Fibroblast of skin of left biceps (primary cell): Measurements from ENCODE around the gene NCOA1.
"Not testable (repeated sequence)": the region's sequence is repeated elsewhere in the genome, so short reads cannot be mapped to it uniquely, and the experiment has no call there.

Source experiments
- DNase-seq, 2 experiments: peaks; one replicate each; pipeline ENCODE4 v3.0.0-alpha.2; 2013; ENCODE audit warnings: low read depth in 2 of 2

NCOA1 gene

DNA sequence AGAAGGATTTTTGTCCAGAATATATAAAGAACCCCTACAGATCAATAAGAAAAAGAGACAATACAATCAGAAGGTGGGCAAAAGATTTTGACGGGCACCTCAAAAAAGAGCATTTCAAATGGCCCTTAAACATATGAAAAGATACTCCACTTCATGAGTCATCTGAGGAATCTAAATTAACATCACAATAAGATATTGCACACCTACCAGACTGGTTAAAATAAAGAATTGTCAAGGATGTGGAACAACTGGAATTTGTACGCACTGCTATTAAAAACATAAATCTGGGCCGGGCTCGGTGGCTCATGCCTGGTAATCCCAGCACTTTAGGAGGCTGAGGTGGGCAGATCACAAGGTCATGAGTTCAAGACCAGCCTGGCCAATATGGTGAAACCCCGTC, 17.0 kb upstream of the NCOA1 start:
- no peak for DNase-seq

GRCh38 chr2:24477229-24477628, 13.8 kb upstream of the NCOA1 start:
- no peak for DNase-seq

GRCh38 chr2:24478243-24478642, 12.8 kb upstream of the NCOA1 start:
- no peak for DNase-seq

- DNase-seq = no peak
Measured at GRCh38 chr2:24480245-24480644, 10.8 kb upstream of the NCOA1 start.

DNA sequence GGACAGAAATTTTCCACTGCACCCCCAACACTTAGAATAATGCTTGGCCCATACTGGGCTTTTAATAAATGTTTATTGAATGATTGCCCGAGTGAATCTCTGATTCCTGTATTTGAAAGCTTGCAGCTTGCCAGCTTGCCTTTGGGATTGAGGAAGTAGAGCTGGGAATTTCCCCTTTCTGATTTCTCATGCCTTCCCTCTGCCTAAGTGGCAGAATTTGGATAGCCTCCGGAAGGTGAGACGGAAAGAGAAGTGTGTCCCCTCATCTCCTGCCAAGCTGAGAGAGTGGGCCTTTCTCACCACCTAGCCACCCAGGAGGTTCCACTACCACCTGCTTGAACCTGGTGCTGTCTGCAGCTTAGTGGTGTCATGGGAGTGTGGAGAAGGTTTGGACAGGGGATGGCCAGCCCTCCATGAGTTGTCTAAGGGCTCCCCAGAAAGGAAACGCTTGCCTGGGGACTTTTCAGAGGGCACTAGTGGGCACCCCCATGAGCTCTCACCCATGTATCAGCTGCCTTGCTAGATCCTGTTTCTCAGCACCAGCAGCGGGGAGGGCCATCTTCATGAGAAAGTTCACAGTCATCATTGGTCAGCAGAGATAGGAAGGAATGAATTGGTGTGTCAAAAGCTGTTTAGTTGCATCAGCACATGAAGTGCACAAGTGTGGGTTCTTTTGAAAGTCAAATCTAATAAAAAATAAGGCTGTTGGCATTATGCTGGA, 8.6 kb upstream of the NCOA1 start:
- DNase-seq = no peak

DNA sequence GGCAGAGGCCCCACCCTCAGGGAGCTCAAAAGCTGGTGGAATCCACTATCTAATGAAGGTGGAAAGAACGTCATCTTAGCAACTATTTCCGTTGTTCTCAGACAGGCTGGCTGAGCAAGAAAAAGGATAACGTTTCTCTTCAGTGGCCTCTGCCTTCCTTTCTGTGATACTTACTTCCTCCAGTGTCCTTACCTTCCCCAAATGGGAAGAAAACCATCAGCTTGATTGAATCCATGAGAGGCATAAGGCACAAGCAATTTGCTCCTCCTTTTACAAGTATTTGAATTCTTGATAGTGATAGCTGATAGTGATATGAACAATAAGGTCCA, 8.1 kb upstream of the NCOA1 start:
- DNase-seq = no peak

DNA sequence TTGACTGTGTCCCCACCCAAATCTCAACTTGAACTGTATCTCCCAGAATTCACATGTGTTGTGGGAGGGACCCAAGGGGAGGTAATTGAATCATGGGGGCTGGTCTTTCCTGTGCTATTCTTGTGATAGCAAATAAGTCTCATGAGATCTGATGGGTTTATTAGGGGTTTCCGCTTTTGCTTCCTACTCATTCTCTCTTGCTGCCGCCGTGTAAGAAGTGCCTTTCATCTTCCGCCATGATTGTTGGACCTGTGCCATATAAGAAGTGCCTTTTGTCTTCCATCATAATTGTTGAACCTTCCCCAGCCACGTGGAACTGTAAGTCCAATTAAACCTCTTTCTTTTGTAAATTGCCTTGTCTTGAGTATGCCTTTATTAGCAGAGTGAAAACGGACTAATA, 6.4 kb upstream of the NCOA1 start:
- not testable (repeated sequence) for DNase-seq

- no peak for DNase-seq
Measured at GRCh38 chr2:24485197-24485596, 5.9 kb upstream of the NCOA1 start.

GRCh38 chr2:24486636-24487205, 4.3 kb upstream of the NCOA1 start:
- DNase-seq = no peak

- DNase-seq = no peak
Measured at GRCh38 chr2:24489465-24490180, 1.4 kb upstream of the NCOA1 start.

DNA sequence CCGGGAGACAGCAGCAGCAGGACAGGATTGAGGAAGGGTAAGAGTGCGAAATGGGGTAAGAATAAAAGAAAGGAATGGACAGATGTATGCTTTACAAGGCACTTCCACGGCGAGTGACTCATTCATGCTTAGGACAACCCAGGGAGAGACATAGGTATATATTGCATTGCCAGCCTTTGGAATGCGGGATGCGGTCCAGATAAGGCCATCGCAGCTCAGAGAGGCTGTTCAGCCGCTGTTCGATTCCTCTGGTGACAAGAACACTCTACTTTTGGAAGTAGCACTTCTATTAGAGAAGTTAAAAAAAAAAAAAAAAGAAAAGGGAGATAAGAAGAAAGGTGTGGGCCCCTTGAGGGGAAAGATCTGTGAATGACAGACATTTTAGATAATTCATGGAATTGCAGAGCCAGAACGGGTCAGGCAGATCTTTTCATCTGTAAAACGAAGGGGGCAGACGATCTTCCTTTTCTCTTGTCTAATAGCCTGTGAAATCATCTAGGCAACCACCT, 819 bp upstream of the NCOA1 start:
- no peak for DNase-seq

DNA sequence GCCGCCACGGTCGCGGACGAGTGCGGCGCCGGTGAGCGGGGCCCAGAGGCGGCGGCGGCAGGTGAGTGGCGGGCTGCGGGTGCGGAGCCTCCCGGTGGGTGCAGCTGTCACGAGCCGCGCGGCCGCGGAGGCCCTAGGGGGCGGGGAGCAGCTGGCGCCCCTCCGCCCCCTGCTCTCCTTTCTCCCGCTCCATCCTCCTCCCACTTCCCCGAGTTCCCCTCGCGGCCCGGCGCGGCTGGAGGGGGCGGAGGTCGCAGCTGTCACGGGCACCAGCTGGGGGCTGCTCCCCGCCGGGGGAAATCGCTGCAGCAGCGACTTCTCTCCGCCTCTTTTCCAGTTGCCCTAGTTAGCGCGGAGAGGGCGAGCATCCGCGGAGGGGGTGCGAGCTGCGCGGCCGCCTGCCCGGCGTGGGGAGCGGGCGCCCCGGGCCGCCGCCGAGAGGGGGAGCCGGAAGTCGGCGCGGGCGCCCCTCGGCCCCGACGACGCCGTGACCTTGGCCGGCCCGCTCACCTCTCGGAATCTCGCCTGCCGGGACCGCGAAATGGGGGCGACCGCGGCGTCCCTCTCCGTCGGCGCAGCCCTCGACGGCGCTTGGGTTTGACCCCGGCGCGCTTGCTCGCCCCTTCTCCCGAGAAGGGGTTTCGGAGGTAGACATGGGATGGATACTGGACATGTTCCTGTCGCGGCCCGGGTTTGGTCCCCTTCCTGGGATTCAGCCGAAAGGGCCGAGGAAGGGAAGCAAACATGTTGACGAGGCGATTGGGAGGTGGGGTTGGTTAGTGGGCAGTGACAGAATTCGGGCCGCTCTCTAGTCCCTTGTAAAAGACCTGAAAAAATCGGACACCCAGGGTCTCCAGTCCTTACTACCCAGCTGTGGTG, 727 bp downstream of the NCOA1 start:
- no peak for DNase-seq

- DNase-seq = no peak
Measured at GRCh38 chr2:24492421-24493279, 1.6 kb downstream of the NCOA1 start.

DNA sequence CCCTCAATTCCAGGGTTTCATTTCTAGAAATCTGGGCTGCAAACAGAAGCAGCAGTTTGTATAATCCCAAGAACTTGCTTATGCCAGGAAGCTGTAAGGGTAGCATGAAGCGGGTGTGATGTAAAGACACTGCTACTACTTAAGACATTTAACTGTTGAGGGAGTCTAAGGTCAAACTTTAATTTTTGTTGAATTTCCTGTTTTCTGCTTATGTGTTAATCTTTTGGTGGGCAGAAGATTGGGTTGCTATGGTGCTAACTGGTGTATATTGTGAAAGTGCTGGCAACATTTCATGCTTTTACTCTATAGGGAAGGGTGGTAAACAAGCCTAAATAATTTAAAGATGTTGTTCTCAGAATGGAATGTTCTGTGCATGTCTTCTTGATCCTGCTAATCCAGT, 2.7 kb downstream of the NCOA1 start:
- DNase-seq = peak; percentile 23 to 31

GRCh38 chr2:24494410-24494809, 3.4 kb downstream of the NCOA1 start:
- no peak for DNase-seq

DNA sequence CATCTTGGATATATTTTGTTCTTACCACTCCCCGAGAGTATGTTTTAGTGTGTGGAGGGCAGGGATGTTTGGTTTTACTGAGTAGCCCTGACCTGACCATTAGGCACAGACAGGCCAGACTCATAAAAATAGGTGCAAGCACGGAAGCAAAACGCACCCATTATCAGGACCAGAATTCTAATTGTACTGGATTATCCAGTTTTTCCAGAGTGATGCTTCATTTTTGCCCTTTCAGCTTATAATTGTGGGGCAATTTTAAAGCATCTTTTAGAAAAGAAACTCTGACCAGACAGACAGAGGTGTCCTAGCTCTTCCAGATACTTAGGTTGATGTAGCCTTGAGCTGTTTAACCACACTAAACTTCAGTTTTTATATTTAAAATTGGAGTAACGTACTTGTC, 4.4 kb downstream of the NCOA1 start:
- DNase-seq = no peak

GRCh38 chr2:24496959-24497358, 5.9 kb downstream of the NCOA1 start:
- DNase-seq = no peak

- DNase-seq = no peak
Measured at GRCh38 chr2:24497685-24498084, 6.6 kb downstream of the NCOA1 start.

- DNase-seq = no peak
Measured at GRCh38 chr2:24498121-24498520, 7.1 kb downstream of the NCOA1 start.

DNA sequence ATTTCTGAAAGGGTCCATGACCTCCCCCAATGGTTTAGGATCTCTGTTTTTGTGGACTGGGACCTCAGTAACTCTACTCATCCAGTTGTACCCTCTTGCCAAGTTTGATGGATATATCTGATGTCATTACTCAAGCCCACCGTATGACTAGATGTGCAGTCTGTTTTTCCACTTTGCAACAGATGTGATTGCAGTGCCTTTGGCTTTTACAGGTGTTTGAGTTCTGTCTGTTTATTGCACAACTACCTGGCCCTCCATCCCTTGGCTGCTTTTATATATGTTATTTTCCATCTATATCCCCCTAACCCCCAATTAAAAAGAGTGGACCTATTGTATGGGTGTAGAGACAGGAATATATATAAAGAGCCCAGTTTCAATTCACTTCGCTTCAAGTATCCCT, 10.8 kb downstream of the NCOA1 start:
- no peak for DNase-seq
